ENCODE data around the gene SPAG5. TPM values are rescaled to one million over a fixed set of nuclear protein-coding genes. Genes with fewer than 3 reads are reported as not detected.

The SPAG5 gene
- total and polyA plus RNA-seq, 2 experiments from 2014 or later: 27.0 to 52.7 TPM

GRCh38 chr17:28584434-28584833 is 14.4 kb downstream of the SPAG5 start:
- peaks cover 45% of the 10 kb centered on the region for H3K36me3 ChIP-seq

GRCh38 chr17:28582513-28582912 is 16.3 kb downstream of the SPAG5 start:
- H3K9me3 ChIP-seq (ENCODE audit: low read depth): no peaks in the 10 kb centered on the region
- TF ChIP-seq CTCF (IDR thresholded peaks at IDR 0.05; ENCODE audit: low read depth, low read length): no peak
- no peak overlapping the region for H3K27ac ChIP-seq
- no peaks in the 10 kb centered on the region for H3K27me3 ChIP-seq
- no peak for DNase-seq (ENCODE audit: low read depth in 1 of 2, low spot score in 1 of 2)
- H3K4me3 ChIP-seq: no peak overlapping the region
- H3K36me3 ChIP-seq: peaks cover 43% of the 10 kb centered on the region
- H3K4me1 ChIP-seq (ENCODE audit: low read depth): no peaks in the 10 kb centered on the region

More at GRCh38 chr17:28584434-28584833, 14.4 kb downstream of the SPAG5 start:
- TF ChIP-seq CTCF (IDR thresholded peaks at IDR 0.05; ENCODE audit: low read depth, low read length): no peak
- Histone ChIP-seq H3K4me3 (no peak overlapping the region), H3K4me1 (ENCODE audit: low read depth) (no peaks in the 10 kb centered on the region), H3K27ac (no peak overlapping the region), H3K9me3 (ENCODE audit: low read depth) (no peaks in the 10 kb centered on the region), H3K27me3 (no peaks in the 10 kb centered on the region)
- no peak for DNase-seq (ENCODE audit: low read depth in 1 of 2, low spot score in 1 of 2)

GRCh38 chr17:28580959-28581358 is 17.9 kb downstream of the SPAG5 start:
- peaks cover 39% of the 10 kb centered on the region for H3K36me3 ChIP-seq
- DNase-seq (ENCODE audit: low read depth in 1 of 2, low spot score in 1 of 2): no peak

GRCh38 chr17:28579526-28579925 is 19.3 kb downstream of the SPAG5 start:
- Histone ChIP-seq H3K27me3 (no peaks in the 10 kb centered on the region), H3K4me1 (ENCODE audit: low read depth) (peaks cover 10% of the 10 kb centered on the region), H3K4me3 (no peak overlapping the region), H3K9me3 (ENCODE audit: low read depth) (no peaks in the 10 kb centered on the region), H3K36me3 (peaks cover 29% of the 10 kb centered on the region), H3K27ac (no peak overlapping the region)
- no peak for DNase-seq (ENCODE audit: low read depth in 1 of 2, low spot score in 1 of 2)
- no peak for TF ChIP-seq CTCF (IDR thresholded peaks at IDR 0.05; ENCODE audit: low read depth, low read length)

More at GRCh38 chr17:28580959-28581358, 17.9 kb downstream of the SPAG5 start:
- Histone ChIP-seq H3K4me3 (no peak overlapping the region), H3K4me1 (ENCODE audit: low read depth) (peaks cover 1% of the 10 kb centered on the region), H3K9me3 (ENCODE audit: low read depth) (no peaks in the 10 kb centered on the region), H3K27ac (no peak overlapping the region), H3K27me3 (no peaks in the 10 kb centered on the region)
- TF ChIP-seq CTCF (IDR thresholded peaks at IDR 0.05; ENCODE audit: low read depth, low read length): no peak

GRCh38 chr17:28578246-28579195 is 20.3 kb downstream of the SPAG5 start:
- H3K4me1 ChIP-seq (ENCODE audit: low read depth): peaks cover 10% of the 10 kb centered on the region
- H3K36me3 ChIP-seq: peaks cover 19% of the 10 kb centered on the region
- no peak overlapping the region for H3K27ac ChIP-seq
- H3K9me3 ChIP-seq (ENCODE audit: low read depth): no peaks in the 10 kb centered on the region
- H3K4me3 ChIP-seq: no peak overlapping the region
- DNase-seq (ENCODE audit: low read depth in 1 of 2, low spot score in 1 of 2): no peak
- H3K27me3 ChIP-seq: no peaks in the 10 kb centered on the region
- no peak for TF ChIP-seq CTCF (IDR thresholded peaks at IDR 0.05; ENCODE audit: low read depth, low read length)
